ENCODE results near the gene CCDC86.
"Not testable (repeated sequence)": the region's sequence is repeated elsewhere in the genome, so short reads cannot be mapped to it uniquely, and the experiment has no call there.

CCDC86 gene

GRCh38 chr11:60841797-60842667 is at the start of gene CCDC86:
TSS of gene CCDC86 (plus strand) at chr11:60842113. CDS start at chr11:60842125, 12 bp downstream.
- DNase-seq, result peak; percentile 89 to 99

- no peak for DNase-seq
Measured at GRCh38 chr11:60792521-60792920, 49.4 kb upstream of the CCDC86 start.

GRCh38 chr11:60795291-60795690 is 46.6 kb upstream of the CCDC86 start:
- no peak for DNase-seq

GRCh38 chr11:60797846-60798630 is 43.9 kb upstream of the CCDC86 start:
- DNase-seq, result no peak

- no peak for DNase-seq
Measured at GRCh38 chr11:60798631-60799030, 43.3 kb upstream of the CCDC86 start.

- DNase-seq, result no peak
Measured at GRCh38 chr11:60801194-60801593, 40.7 kb upstream of the CCDC86 start.

GRCh38 chr11:60803273-60803936 is 38.5 kb upstream of the CCDC86 start:
- no peak for DNase-seq

GRCh38 chr11:60809249-60809648 is 32.7 kb upstream of the CCDC86 start:
- DNase-seq, result no peak

DNA sequence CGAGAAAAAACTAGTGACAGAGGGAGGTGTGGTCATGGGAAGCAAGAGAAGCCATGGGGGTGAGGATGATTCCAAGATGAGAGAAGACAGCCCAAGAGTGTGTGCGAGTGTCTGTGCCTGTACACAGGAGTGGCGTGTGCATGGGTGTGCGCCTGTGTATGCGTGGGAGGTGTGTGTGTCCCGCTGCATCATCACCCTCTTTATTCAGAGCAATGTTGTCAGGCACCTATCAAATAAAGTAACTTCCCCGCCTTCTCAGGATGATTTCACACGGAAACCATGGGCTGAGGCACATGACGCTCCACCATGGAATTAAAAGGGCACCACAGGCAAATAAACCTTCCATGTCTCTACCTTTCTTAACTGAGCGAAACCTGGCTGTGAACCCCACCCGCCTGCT is 32.2 kb upstream of the CCDC86 start:
- no peak for DNase-seq

- no peak for DNase-seq
Measured at GRCh38 chr11:60810151-60810550, 31.8 kb upstream of the CCDC86 start.

GRCh38 chr11:60810569-60810968 is 31.3 kb upstream of the CCDC86 start:
- DNase-seq, result no peak

GRCh38 chr11:60813324-60813723 is 28.6 kb upstream of the CCDC86 start:
- DNase-seq, result no peak

- DNase-seq, result no peak
Measured at GRCh38 chr11:60814112-60814511, 27.8 kb upstream of the CCDC86 start.

- no peak for DNase-seq
Measured at GRCh38 chr11:60816590-60817157, 25.2 kb upstream of the CCDC86 start.

- no peak for DNase-seq
Measured at GRCh38 chr11:60818057-60818456, 23.9 kb upstream of the CCDC86 start.

GRCh38 chr11:60821827-60822599 is 19.9 kb upstream of the CCDC86 start:
- DNase-seq, result no peak

DNA sequence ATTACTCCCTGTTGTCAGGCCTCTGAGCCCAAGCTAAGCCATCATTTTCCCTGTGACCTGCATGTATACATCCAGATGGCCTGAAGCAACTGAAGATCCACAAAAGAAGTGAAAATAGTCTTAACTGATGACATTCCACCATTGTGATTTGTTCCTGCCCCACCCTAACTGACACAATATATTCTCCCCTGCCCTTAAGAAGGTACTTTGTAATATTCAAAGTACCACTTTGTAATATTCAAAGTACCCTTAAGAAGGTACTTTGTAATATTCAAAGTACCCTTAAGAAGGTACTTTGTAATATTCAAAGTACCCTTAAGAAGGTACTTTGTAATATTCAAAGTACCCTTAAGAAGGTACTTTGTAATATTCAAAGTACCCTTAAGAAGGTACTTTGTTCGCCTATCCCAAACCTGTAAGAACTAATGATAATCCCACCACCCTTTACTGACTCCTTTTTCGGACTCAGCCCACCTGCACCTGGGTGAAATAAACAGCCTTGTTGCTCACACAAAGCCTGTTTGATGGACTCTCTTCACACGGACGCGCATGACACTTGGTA is 18.1 kb upstream of the CCDC86 start:
- not testable (repeated sequence) for DNase-seq

DNA sequence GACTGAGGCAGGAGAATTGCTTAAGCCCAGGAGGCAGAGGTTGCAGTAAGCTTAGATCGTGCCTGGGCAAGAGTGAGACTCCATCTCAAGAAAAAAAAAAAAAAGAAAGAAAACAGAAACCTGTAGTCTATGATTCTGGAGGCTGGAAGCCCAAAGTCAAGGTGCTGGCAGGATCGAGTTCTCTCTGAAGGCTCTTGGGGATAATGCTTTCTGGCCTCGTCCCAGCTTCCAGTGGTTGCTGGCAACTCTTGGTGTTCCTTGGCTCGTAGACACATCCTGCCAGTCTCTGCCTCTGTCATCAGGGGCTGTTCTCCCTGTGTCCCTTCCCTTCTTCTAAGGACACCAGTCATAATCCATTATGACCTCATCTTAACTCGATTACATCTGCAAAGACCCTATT is 16.8 kb upstream of the CCDC86 start:
- no peak for DNase-seq

GRCh38 chr11:60825790-60826189 is 16.1 kb upstream of the CCDC86 start:
- no peak for DNase-seq

- no peak for DNase-seq
Measured at GRCh38 chr11:60830478-60831142, 11.3 kb upstream of the CCDC86 start.

- peak; percentile 49 to 91 for DNase-seq
Measured at GRCh38 chr11:60831143-60831500, 10.8 kb upstream of the CCDC86 start.

All from inflammatory macrophage treated with lipopolysaccharide for 1 hour (primary cell).